NCI-H1417 treated with DMSO at 0.1 percent for 48 hours (cell line): ENCODE measurements around the gene CLEC9A.

ENCODE experiments used
- DNase-seq: peaks from one replicate; lab custom pipeline; 2025; lab: John Stamatoyannopoulos, UW

Gene CLEC9A

DNA sequence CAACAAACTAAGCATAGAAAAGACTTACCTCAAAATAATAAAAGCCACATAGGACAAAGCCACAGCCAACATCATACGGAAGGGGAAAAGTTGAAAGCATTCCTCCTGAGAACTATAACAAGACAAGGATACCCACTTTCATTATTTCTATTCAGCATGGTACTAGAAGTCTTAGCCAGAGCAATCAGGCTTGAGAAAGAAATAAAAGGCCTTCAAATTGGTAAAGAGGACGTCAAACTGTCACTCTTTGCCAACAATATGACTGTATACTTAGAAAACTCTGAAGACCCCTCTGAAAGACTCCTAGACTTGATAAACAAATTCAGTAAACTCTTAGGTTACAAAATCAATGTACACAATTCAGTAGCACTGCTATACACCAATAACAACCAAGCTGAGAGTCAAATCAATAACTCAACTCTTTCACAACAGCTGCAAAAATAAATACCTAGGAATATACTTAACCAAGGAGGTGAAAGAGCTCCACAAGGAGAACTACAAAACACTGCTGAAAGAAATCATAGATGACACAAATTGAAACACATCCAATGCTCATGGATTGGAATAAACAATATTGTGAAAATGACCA is 79.9 kb downstream of the CLEC9A start:
- DNase-seq = no peak

DNA sequence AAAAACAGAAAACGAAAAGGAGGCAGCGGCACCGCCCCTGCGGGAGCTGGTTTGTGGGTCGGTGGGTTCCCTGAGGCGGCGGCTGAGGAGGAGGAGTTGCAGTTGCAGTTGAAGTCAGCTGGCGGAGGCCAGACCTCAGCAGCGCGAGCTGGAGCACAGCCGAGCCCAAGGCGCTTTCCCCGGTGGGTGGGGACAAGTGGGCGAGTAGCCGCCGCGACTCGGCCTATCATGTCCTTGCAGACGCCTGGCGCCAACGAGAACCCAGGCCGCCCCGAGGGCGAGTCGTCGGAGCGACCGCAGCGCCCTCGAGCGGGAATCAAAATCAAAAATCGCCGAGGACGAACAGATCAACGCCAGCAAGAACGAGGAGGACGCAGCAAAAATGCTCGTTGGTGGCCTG is 81.0 kb downstream of the CLEC9A start:
- no peak for DNase-seq

DNA sequence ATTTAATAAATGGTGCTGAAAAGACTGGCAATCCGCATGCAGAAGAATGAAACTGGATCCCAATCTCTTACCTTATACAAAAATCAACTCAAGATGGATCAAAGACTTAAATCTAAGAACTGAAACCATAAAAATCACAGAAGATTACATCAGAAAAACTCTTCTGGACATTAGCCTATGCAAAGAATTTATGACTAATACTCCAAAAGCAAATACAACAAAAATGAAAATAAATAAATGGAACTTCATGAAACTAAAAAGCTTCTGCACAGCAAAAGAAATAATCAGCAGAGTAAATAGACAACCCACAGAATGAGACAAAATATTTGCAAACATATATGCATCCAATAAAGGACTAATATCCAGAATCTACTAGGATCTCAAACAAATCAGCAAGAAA is 82.6 kb downstream of the CLEC9A start:
- no peak for DNase-seq

GRCh38 chr12:10113920-10114319 is 83.4 kb downstream of the CLEC9A start:
- DNase-seq = no peak

- DNase-seq = no peak
Observed at GRCh38 chr12:10115311-10115710, 84.8 kb downstream of the CLEC9A start.
